ENCODE data around the gene TTLL10.

GRCh38 chr1:1137256-1138045 lies 36.2 kb upstream of the TTLL10 start:
- TF ChIP-seq CTCF (IDR thresholded peaks at IDR 0.05; ENCODE audit: low read depth, low read length, missing input control) = no peak
- TF ChIP-seq SP1 (IDR thresholded peaks at IDR 0.05) = no peak
- TF ChIP-seq RAD21 (IDR thresholded peaks at IDR 0.05) = no peak
- TF ChIP-seq YY1 (IDR thresholded peaks at IDR 0.05) = no peak

Measured in liver (tissue), 3 donors.